ENCODE results near the gene ADGRA1.
"Not testable (repeated sequence)": the region's sequence is repeated elsewhere in the genome, so short reads cannot be mapped to it uniquely, and the experiment has no call there.

Gene ADGRA1

DNA sequence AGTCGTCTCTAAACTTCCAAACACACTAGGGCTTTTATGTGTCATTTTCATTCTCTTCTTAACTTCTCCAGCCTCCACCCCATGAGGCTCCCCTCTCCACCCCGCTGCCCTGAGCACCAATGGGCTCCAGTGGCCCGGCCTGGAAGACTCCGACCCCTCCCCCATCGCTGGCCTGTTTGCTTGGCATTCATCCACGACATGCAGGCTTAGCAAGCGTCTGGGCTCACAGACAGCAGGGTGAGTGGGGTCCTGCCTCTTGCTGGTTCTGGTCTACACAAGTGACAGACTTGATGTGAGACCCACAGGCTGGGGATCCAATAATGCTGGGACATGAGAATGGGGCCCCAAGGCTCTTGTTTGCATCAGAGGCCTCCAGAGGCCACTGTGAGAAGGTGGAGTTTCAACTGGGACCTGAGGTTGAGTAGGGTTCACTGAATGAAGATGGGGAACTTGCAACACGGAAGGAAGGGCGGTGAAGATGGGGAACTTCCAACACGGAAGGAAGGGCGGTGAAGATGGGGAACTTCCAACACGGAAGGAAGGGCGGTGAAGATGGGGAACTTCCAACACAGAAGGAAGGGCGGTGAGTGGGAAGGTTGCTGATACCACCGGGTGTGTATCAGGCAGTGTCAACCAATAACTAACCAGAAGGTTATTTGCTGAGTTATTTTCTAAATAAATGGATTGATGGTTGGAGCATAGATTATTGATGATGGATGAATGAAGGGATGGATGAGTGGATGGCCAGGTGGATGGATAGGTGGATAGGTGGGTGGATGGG, 86.3 kb downstream of the ADGRA1 start:
- FAIRE-seq, result no peak
- no peak for DNase-seq (ENCODE audit: insufficient read length, low spot score)

DNA sequence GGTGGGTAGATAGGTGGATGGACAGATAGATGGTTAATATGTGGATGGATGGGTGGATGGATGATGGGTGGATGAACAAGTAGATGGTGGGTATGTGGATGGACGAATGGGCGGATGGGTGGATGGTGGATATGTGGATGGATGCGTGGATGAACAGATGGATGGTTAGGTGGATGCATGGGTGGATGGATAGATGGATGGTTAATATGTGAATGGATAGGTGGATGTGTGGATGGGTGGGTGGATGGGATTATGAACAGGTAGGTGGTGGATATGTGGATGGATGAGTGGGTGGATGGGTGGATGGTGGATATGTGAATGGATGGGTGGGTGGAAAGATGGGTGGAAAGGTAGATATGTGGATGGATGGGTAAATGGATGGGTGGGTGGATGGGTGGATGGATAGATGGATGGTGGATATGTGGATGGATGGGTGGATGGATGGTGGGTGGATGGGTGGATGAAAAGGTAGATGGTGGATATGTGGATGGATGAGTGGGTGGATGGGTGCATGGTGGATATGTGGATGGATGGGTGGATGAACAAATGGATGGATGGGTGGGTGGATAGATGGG, 87.1 kb downstream of the ADGRA1 start:
- DNase-seq (ENCODE audit: insufficient read length, low spot score), result no peak
- no peak for FAIRE-seq

DNA sequence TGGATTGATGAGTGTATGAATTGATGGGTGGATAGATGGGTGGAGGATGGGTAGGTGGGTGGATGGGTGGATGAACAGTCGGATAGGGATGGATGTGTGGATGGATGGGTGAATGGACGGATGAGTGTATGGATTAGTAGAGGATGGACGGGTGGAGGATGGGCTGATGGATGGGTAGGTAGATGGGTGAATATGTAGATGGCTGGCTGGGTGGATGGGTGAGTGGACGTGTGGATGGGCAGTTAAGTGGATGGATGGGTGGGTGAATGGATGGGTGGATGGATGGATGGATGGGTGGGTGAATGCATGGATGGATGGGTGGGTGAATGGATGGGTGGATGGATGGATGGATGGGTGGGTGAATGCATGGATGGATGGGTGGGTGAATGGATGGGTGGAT, 87.9 kb downstream of the ADGRA1 start:
- not testable (repeated sequence) for DNase-seq (ENCODE audit: insufficient read length, low spot score); FAIRE-seq

DNA sequence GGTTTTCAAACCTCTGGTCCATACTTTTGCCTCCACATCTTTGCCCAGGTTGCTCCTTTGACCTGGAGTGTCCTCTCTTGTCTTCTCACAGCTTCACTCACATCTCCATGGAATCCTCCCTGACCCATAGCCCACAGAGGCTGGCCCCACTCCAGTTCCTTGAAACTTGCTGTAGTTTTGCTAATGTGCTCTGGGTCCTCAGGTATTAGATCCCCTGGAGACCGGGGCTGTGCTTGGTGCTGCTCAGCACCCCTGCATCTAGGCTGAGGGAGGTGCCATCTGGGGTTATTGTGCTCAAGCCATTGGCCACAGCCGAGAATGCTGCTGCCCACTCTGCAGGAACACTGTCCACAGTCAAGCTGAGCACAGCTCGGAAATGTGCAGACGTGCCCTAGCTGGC, 88.8 kb downstream of the ADGRA1 start:
- DNase-seq (ENCODE audit: insufficient read length, low spot score), result no peak
- FAIRE-seq, result no peak

DNA sequence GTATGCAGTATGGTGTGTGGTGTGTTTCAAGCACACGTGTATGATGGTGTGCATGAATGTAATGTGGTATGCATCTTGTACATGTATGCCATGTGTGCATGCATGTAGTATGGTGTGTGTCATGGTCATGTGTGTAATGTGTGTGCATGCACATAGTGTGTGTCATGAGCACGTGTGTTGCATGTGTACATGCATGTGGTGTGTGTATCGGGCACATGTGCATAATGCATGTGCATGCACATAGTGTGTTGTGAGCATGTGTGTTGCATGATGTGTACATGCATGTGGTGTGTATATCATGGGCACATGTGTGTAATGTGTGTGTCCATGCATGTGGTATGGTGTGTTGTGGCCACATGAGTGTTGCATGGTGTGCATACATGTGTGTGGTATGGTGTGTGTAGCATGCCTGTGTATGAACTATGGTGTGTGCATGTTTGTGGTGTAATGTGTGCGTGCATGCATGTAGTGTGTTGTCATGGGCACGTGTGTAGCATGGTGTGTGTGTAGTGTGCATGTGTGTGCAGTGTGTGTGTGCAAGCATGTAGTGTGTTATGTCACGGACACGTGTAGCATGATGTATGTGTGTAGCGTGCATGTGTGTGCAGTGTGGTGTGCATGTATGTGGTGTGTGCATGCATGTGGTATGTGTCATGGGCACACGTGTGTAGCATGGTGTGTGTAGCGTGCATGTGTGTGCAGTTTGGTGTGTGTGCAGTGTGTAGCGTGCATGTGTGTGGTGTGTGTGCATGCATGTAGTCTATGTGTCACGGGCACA, 89.8 kb downstream of the ADGRA1 start:
- DNase-seq (ENCODE audit: insufficient read length, low spot score), result no peak
- FAIRE-seq, result peak; percentile 93

DNA sequence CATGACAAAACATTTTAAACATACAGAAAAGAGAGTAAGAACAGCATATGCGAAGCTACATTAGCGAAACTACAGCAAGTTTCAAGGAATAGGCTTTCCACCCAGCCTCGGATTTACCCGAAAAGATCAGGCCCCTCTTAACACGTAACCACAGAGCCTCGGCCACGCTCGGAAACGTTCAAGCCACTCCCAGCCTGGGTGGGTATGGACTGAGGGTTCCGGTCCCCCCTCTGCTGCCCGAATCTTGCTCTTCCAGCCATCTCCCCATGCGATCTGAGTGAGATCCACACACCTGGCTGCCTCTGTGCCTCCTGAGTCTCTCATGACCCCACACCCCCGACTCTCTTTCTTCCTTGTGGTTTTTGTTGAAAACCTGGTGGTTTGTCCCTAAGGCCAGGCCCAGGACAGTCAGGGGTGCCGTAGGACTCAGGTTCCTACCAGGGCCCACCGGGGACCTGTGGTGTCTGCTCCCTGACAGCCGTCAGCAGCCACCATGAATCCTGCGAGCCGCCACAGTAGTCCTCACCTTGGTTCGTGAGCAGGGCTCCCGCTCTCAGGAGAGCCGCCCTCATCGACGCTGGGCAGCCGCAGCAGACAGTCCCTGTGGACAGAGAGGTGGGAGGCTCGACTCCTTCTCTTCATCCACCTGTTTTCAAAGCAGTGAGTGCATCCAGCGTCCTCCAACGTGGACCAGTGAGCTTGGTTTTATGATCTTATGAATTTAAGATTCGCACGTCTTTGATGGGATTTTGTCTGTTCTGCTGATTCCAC, 90.8 kb downstream of the ADGRA1 start:
- no peak for FAIRE-seq
- no peak for DNase-seq (ENCODE audit: insufficient read length, low spot score)

DNA sequence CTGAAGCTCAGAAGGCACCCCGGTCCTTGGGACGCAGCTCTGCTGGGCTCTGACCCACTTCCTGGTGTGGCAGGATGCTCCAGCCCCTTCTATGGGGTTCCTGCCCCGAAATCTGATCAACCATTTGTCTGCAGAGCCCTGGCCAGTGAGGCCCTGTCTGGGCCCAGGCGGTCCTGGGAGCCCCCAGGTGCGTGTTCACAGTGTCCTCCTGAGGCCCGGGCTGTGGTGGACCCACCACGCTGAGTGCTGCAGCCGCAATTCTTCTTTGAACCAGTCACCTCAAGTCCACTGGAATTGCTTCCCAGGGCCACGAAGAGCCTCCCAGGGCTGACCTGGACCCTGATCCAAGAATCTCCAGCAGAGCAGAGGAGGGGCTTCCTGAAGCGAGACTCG, 91.4 kb downstream of the ADGRA1 start:
- no peak for FAIRE-seq
- DNase-seq (ENCODE audit: insufficient read length, low spot score), result no peak

DNA sequence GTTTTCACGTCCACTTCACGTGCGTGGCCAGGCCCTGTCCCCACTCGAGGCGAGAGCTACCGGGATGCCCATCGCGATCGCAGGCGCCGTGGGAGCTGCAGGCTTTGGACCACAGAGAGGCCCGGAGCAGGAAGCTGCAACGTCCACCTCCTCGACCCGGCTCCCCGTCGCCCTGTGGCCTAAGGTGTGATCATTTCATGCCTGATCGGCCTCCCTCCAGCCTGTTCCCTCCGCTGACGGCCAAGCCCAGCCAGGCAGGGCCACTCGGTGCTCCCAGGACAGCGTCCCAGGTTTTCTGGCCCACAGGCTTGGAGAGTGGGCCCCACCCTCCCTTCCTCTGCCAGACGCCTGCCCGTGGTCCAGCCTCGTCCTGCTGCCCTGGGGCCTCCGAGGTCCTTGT, 91.9 kb downstream of the ADGRA1 start:
- no peak for DNase-seq (ENCODE audit: insufficient read length, low spot score)
- no peak for FAIRE-seq

DNA sequence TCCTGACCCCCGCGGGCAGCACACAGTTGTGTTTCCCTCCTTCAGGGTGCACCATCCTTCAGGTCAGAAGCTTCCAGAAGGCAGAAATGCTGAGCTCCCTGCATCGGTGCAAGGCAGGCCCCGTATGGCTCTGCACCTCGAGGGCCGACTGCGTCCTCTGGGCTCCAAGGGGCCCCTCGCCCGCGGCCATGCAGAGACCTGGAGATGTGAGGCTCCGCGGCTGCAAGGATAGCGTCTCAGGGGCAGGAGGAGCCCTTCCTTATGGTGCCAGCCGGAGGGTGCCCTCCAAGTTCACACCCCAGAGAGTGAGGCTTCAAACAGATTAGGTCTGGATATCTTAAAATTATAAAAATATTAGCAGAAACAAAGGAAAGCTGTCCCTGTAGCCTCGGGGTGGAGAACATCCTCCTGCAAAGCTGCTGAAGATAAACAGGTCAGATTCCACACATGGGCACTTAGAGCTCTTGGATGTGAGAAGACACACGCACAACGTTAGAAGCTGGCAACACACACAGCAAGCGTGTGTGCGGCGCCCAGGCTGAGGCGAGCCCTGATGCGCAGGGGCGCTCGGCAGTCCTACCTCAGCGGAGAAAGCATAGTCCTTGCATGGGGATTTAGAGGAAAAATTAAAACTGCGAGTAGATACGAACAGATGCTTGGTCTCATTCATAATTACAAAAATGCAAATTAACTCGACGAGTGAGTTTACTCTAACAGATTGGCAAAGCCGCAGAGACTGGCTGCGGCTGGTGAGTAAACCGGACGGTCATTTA, 92.7 kb downstream of the ADGRA1 start:
- no peak for DNase-seq (ENCODE audit: insufficient read length, low spot score)
- no peak for FAIRE-seq

DNA sequence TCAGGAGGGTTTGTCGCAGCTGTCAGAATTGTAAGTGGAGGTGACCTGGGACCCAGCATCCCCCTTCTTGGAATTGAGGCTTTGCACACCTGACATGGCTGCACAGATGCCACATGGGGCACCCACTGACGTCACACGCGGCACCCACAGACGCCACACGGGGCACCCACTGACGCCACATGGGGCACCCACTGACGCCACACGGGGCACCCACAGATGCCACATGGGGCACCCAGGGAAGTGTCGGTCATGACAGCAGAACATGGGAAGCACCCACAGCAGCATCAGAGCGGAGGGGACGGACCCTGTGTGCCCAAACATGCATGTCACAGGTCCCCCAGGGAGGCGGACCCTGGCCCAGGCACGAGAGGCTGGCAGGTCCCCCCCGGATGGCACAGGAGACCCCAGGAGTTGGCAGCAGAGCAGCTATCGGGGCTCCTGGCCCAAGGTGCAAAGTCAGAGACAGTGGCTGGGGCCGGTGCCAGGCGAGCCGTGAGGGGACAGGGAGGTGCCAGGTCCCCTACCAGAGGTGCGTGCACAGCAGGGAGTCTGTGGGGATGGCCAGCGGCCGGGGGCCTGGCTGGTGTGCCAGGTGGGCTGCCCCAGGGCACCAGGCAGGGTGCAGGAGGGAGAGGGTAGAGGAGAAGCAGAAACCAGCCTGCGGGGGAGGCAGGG, 93.4 kb downstream of the ADGRA1 start:
- DNase-seq (ENCODE audit: insufficient read length, low spot score) (no peak), FAIRE-seq (no peak)
